Activated naive CD4-positive, alpha-beta T cell (primary cell): ENCODE measurements around the gene RNF215.
"Not testable (repeated sequence)": the region's sequence is repeated elsewhere in the genome, so short reads cannot be mapped to it uniquely, and the experiment has no call there.

ENCODE experiments used
- DNase-seq, 4 experiments: peaks; one replicate each; lab custom pipeline; 2025; lab: John Stamatoyannopoulos, UW

Gene RNF215

DNA sequence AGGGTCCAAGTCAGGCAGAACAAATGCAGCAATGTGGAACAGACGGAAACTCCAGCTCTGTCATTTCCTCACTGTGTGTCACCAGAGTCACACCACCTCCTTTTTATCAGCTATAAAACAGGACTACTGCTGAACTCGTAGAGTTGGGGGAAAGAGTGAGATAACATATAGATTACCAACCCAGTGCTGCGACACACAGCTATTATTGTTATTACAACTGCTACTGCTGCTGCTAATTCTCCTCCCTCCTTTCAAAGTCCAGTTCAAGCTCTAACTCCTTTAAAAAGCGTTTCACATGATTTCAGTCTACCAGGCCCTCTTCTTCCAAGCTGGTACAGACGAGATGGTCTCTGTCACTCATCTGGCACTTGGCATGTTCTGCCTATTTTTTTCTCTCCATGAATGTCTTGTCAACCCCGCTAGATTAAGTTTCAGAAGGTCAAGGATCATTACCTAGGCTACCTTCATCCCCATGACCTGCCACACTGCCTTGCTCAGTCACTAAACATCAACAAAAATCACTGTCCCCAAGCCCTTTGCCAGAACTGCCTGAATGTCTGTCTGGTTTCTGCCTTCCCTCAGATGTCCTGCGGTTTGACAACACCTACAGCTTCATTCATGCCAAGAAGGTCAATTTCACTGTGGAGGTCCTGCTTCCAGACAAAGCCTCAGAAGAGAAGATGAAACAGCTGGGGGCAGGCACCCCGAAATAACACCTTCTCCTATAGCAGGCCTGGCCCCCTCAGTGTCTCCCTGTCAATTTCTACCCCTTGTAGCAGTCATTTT lies 34.7 kb upstream of the RNF215 start:
- no peak for DNase-seq

DNA sequence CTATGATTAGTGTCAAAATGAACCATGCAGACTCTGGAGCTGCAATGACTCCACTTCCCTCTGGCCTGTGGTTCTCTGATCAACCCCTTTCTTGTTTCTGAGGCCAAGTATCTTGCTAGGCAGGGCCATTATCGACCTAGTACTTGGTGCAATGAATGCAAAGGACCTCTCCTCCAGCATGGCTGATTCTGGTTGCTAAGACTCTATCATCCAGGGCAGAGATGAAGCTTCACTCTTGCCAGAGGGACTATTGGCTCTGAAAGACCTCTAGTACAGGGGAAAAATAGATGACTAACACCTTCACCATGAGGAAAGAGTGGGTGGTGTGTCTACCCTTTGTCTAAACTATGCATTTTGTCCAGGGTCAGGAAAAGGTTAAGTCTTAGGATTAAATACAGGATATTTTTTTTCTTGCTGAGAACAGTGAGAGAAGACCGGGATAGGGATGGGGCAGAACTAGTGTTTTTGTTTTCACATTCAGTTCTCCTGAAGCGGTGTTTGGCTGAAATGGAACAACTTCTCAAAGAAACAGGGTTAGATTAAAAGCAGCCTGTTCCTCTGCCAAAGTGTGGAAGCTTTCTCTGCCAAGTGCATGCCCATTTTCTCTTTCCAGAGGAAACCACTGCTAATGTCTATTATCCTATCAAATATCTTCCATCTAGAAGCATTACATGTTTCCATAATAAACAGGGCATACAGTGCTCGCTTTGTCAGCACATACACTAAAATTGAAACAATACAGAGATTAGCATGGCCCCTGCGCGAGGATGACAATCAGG lies 33.3 kb upstream of the RNF215 start:
- no peak for DNase-seq

DNA sequence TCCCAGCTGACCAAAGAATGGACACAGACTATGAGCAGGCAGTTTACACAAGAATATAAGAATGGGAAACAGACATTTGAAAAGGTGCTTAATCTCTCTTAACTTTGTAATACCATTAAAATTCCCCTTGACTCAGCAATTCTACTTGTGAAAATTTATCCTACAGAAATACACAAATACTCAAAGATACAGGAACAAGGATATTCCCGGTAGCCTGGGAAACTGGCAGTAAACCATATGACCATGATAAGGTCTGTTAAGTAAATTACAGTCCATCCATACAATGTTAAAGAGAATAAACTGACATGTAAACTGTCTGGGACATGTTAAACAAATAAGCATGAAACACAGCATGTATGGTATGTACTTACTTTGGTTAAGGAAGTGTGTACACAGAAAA lies 29.6 kb upstream of the RNF215 start:
- no peak for DNase-seq

DNA sequence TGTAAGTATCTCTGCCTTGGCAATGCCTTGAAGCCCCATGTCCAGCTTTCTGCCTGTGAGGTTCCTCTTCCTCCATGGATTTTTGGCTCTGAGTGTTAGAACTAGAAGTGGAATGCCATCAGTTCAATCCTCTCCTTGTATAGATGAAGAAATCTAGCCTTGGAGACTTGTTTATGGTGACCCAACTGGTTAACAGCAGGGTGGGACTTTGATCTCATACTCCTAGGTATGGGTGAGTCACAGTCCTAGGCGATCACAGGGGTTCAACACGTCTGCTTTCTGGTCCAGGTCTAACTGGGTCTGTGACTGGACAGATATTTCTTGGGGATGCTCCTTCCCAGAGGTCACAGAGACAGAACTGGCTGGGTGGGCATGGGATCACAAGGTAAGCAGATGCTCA lies 29.2 kb upstream of the RNF215 start:
- DNase-seq = no peak

DNA sequence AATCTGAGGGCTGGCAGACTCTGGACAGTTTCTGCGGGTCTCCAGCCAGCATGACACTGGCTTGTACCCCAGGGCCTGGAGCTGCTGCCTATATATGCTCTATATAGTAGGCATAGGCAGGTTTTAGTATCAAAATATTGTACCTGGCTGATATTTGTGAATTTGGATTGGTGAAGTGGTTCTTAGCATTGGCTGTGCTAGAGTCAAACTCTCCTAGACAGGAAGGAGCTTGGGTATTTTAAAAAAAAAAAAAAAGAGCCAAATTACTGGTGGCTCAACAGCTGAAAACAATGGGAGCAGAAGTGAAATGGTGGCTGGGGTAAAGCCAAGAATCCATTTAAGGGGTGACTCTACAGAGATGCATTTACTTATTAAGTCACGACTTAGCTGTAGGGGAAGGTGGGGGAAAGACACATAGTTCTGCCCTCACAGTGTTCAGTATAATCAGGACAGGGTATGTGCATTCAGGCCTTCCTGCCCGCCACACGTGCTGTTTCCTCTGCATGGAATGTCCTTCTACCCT lies 27.4 kb upstream of the RNF215 start:
- no peak for DNase-seq

DNA sequence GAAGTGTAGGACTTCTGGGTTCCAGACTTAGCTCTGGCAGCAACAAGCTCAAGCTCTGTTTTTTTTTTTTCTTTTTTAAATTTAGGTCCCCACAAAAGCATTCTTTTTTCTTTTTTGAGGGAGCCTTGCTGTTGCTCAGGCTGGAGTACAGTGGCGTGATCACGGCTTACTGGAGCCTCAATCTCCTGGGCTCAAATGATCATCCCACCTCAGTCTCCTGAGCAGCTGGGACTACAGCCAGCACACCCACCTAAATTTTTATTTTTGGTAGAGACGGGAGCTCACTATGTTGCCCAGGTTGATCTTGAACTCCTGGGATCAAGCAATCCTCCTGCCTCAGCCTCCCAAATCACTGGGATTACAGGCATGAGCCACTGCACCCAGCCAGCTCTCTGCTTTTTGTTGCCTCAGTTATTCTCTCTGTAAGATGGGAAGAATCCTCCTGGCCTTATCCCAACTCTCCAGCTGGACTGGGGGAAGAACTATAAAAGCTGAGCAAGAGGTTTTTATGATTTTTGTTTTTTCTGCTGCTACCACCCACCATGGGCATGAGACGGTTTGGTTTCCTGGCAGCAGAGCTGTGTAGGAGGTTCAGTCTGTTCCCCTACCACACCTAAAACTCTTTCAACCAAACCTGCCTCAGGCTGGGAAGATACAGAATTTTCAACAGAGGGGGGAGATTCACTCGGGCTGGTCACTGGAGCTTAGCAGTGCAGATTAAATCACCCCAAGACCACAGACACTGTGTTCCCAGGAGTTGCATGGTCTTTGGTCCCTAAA lies 26.7 kb upstream of the RNF215 start:
- DNase-seq = no peak

DNA sequence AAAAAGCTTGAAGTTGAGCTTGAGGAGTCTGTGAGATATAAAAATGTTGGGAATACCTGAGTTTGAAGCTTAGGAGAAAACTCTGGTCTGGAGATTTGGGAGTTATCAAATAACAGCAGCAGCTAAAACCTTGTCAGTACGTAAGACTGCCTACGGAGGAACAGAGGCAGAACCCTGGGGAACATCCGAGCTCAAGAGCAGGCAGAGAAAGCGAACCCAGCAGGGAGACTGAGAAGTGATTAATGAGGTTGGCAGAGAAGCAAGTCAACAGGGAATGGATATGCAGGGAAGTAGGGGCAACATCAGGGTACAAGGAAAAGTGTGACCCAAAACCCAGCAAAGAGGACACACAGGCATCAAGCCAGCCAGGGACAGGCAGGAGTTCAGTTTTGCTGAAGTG lies 25.8 kb upstream of the RNF215 start:
- DNase-seq = no peak

DNA sequence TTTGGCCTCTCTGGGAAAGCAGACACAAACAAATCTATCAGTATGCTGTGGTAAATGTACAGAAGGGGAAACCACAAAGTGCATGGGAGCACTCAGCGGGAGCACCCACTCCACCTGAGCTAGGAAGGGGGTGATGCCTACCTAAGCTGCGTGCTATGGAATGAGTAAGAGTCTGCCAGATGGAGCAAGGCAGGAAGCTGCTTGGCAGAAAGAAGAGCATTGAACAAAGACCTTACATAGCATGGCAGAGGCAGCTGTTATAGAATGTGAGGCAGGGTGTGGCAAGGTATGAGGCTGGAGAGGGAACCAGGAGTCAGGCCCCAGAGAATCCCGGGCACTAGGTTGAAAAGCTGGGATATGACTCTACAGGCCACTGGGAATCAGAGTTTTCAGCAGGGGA lies 24.6 kb upstream of the RNF215 start:
- no peak for DNase-seq

DNA sequence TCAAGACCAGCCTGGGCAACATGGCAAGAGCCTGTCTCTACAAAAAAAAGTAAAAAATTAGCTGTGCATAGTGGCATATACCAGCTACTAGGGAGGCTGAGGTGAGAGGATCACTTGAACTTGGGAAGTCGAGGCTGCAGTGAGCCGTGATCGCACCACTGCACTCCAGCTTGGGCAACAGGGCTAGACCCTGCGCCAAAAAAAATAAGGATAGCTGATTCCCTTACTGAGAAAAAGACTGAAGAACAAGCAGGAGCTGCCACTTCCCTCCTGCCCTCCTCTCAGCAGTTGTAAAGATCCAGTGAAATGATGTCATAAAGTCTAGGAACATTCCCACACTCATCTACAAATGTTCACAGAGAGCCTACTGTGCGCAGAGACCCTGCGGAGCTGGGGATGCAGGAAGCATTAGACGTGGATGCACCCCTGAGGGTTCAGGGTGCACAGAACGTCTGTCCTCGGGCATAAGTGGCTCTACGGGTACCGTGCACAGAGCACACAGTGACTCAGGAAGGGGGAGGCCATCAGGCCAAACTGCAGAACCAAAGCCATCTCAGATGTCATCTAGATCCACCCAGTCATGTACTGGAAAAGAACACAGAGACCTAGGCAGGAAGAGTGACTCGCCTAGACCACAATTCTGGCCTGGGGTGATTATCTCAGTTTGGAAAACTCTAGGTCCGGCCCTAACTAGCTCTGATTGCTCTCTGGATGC lies 21.3 kb upstream of the RNF215 start:
- DNase-seq = no peak

DNA sequence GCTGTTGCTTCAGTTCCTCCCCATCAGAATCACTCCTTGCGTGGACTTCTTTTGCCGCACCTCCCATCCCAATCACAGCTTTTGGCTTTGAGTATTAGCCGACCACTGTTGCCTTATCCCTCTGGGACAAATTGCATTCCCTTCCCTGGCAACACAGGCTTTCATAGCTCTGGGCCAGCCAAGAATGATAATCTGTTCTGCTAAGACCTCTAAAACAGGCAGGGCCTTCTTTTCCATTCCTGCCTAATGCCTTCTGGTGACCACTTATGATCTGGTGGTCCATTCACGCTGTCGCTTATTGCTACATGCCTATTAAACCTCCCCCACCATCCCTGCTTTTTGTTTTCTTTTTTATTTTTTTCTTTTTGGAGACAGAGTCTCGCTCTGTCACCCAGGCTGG lies 19.2 kb upstream of the RNF215 start:
- no peak for DNase-seq

DNA sequence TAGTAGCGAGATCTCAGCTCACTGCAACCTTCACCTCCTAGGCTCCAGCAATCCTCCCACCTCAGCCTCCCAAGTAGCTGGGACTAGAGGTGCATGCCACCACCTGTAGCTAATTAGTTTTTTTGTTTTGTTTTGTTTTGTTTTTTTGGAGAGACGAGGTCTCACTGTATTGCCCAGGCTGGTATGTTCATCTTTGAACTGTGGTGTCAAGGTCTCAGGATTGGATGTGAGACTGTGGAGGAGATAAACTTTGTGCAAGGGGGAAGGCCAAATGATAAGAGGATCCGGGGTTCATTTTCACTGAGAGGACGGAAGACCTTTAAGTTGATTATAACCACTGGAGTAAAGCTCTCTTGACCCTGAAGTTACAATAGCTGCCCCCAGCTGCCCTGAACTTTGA lies 18.5 kb upstream of the RNF215 start:
- no peak for DNase-seq

DNA sequence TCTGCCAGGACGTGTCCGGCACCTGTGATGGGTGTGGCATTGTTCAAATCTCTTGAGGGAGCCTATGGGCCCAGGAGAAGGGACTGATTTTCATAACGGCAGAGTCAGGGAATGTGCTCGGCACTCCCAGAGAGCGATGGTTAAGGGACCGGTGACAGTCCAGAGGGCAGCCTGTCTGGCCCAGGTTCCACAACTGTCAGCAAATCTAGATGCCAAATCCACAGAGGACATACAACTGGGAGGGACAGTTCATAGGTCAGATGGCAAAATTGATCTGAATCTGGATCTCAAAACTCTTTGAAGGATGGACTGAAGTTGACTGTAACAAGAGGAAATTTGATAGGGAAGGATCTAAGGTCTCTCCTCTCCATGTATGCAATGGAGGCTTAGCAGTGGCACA lies 17.1 kb upstream of the RNF215 start:
- no peak for DNase-seq

DNA sequence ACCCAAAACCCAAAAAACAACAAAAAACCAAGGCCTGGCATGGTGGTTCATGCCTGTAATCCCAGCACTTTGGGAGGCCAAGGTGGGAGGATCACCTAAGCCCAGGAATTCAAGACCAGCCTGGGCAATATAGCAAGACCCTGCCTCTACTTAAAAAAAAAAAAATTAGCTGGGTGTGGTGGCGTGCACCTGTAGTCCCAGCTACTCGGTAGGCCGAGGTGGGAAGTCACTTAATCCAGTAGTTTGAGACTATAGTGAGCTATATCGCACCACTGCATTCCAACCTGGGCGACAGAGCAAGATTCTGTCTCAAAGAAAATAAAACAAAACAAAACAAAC lies 15.5 kb upstream of the RNF215 start:
- DNase-seq = not testable (repeated sequence)

DNA sequence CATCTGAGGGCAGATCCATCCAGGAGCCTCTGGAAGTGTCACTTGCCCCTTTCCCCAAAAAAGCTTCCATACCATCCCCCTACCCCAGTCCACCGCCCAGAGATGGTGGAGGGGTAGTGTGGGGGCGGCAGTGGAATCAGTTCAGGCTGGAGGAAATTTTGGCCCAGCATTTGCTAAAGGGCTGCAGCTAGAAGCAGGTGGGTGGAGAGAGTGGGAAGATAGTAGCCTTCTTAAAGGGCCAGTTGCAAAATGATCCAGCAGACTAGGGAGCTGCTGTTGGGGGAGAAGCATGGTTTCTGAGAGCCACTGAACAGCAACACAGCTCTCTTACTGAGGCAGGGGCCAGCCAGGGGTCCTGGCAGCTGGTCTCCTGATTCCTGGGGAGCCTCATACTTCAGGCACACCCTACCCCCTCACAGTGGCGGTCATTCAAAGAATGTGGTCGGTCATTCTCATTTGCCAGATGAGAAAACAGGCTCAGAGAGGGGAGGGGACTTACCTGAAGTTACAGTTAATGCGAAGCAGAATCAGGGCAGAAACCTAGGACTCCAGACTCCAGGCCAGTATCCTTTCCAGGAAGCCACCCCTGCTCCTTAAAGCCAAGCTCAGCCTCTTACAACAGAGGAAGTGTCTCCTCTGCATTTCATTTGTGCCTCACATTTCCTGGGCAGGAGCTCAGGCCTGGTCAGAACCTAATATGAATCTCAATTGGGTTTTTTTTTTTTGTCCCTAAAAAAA lies 15.0 kb upstream of the RNF215 start:
- no peak for DNase-seq

DNA sequence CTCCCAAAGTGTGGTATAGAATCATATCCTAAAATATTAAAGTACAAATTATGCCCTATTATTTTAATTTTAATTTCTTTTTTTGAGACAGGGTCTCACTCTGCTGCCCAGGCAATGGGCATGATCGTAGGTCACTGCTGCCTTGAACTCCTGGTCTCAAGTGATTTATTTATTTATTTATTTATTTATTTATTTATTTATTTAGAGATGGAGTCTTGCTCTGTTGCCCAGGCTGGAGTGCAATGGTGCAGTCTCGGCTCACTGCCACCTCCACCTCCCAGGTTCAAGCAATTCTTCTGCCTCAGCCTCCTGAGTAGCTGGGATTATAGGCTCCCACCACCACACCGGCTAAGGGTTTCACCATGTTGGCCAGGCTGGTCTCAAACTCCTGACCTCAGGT lies 13.8 kb upstream of the RNF215 start:
- DNase-seq = not testable (repeated sequence)

DNA sequence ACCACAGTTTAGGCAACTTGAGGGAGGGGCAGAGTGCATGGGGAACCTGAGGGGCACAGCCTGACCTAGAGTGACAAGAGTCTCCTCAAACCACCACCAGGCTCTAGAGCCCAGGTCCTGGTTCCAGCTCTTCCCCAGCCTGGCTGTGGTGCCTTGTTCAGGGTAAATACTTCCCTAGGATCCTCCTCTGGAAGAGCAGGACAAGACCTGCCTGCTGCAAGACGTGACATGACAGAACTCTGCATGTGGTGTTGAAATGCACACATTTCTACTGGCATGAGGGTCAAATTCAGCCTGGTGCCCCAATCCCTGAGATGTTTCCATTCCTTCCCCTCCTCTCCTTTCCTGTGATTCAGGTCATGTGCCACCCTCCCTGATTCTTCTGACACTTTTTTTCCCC lies 12.9 kb upstream of the RNF215 start:
- no peak for DNase-seq

DNA sequence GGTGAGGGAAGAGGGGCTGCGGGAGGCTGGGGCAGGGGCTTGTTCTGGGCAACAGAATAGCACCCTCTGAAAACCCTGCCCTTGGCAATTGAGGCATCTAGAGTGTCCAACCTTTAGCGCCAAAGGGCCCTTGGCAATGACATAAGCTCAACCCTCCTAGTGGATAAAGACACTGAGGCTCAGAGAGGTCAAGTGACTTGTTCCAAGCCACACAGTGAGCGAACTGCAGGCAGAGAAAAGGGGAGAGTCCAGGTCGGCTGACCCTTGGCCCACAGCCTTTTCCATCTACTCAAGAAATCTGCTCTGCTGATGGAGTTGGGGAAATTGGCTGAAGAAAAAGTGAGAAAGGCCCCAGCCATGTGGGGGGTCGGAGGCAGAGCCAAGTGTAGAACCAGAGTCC lies 12.5 kb upstream of the RNF215 start:
- DNase-seq = no peak

DNA sequence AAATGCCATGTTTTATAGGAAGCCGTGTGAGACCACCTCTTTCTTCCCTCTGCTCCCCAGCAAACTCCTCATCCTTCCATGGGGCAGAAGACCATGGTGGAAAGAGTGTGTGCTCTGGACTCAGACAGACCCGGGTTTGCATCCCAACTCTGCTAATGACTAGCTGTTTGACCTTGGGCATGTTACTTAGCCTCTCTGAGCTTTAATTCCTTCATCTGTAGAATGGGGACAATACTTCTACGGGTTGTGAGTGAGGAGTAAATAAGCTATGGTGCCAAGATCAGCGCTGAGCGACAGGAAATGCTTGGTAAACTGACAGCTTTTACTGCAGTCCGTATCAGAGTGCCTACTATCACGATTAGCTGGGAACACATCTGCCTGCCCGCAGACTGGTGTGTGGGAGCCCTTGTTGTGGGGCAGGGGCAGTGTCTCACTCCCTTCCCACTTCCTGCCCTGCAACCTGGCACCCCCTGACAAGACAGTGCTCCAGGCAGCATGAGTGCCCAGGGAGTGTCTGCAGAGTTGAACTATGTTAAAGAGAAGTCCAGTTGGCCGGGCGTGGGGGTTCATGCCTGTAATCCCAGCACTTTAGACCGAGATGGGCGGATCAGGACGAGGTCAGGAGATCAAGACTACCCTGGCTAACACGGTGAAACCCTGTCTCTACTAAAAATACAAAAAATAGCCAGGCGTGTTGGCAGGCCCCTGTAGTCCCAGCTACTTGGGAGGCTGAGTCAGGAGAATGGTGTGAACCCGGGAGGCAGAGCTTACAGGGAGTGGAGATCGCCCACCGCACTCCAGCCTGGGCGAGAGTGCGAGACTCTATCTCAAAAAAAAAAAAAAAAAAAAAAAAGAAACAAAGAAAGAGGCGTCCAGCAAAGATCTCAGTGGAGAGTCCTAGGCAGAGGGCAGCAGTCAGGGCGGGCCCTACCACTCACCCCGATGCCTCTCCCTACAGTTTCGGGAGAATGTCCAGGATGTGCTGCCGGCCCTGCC lies 11.8 kb upstream of the RNF215 start:
- DNase-seq = no peak

DNA sequence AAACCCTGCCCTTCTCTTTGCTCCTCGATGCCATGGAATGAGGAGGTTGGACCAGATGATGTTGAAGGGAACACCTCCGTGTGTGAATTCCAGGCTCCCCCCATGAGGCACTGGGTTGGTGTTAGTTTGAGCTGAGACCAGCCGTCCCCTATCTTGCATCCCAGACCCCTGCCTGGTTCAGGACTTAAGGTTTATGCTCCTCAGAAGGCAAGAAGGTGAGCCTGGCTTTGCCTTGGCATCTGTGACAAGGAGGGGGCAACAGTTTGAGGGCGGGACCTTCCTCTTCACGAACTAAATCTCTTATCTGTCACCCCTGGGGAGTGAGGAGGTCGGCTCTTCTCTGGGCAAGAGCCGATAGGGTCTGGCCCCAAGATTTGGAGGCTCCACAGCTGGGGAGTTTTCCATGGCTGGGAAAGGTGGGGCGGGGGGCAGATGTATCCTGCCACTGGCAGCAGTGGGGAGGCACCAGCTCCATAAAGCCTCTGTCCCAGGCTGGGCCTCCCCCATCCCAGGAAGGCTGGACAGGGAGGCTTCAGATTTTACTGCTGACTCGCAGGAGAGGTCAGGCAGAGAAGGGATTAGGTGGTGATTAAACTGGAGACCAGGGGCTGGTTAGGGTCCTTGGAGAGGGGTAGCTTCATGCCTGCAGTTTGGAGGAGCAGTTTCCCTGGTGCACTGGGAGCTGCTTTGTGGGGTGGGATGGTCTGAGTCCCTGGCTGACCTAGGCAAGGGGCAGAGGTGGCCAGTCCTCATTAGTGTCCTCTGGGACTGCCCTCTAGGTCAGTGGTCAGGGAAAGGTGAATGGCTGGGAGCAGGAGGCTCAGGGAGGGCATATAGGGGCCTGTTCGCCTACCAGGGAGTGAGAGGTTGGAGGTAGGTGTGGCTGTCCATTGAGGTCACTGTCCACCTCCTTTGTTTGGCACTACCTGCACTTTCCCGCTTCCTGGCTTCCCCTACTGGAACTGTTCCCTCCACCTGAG lies 10.7 kb upstream of the RNF215 start:
- no peak for DNase-seq
